HCT116 (cell line): Measurements from ENCODE around the gene PROS1. TPM values are rescaled to one million over a fixed set of nuclear protein-coding genes. Genes with fewer than 3 reads are reported as not detected.

Source experiments
- ATAC-seq: fragments of 200-7000 bp; cut with Tn5 transposase; 2 replicates; pipeline ENCODE4 v1.9.1; 2020; ENCODE audit warnings: mild to moderate bottlenecking, moderate library complexity
- BruUV-seq: library from RNA; stranded (reverse); fragments of 400-500 nt; replicated peaks from 2 replicates; lab custom pipeline; 2021; lab: Mats Ljungman, UMichigan
- CTCF ChIA-PET: fragments of 300-600 bp; sonication (Branson Sonifier 250); formaldehyde crosslinking; loops from one replicate; lab custom pipeline; 2021; ENCODE audit warnings: antibody characterized with exemption; lab: Charles Lee
- POLR2A ChIA-PET: fragments of 300-600, 350-600 bp; sonication (Branson Sonifier 250); formaldehyde crosslinking; loops from one replicate; lab custom pipeline; 2021; ENCODE audit warnings: antibody characterized with exemption; lab: Charles Lee
- RAD21 ChIA-PET, 2 experiments: fragments of 300-600 bp; sonication (Branson Sonifier 250); formaldehyde crosslinking; loops; one replicate each; lab custom pipeline; 2023; ENCODE audit warnings: low total read pairs in 2 of 2; ENCODE audit not compliant: uncharacterized antibody in 2 of 2, unreplicated experiment in 2 of 2, low non-redundant PET in 1 of 2; lab: Charles Lee
- DNase-seq: peaks from one replicate; pipeline ENCODE4 v3.0.0-alpha.2; 2010; ENCODE audit warnings: low read depth, low spot score
- H2AFZ ChIP-seq: fragments of 200-600 bp; shearing (Covaris generic), sonication (generic); 2 replicates; pipeline ENCODE4 v1.6.1; 2017; ENCODE audit warnings: low read depth, mixed run types, mixed read lengths, antibody characterized with exemption, low read length; ENCODE audit not compliant: poor library complexity, severe bottlenecking
- H3K27ac ChIP-seq: 2 replicates; pipeline ENCODE4 v1.5.1; 2012; ENCODE audit warnings: low read depth, low read length
- H3K27me3 ChIP-seq: fragments of 200-600 bp; sonication (generic); 2 replicates; pipeline ENCODE4 v1.6.1; 2016; ENCODE audit warnings: mixed run types, low read length, mixed read lengths; ENCODE audit not compliant: insufficient read depth
- H3K36me3 ChIP-seq, 2 experiments: fragments of 200-500 bp in 1 of 2; fragments of 200-600 bp in 1 of 2; sonication (Bioruptor generic) in 1 of 2; sonication (generic) in 1 of 2; 2 replicates each; pipeline versions ENCODE4 v1.5.1 to v1.6.1; 2014 to 2016; ENCODE audit warnings: low read length in 2 of 2, inconsistent platforms in 1 of 2, mixed read lengths in 1 of 2, mixed run types in 1 of 2; ENCODE audit not compliant: insufficient read depth in 2 of 2, control insufficient read depth in 1 of 2
- H3K4me1 ChIP-seq, 2 experiments: fragments of 200-600 bp in 1 of 2; sonication (generic) in 1 of 2; 2 replicates each; pipeline versions ENCODE4 v1.5.1 to v1.6.1; 2012 to 2017; ENCODE audit warnings: low read length in 2 of 2, inconsistent platforms in 1 of 2, mild to moderate bottlenecking in 1 of 2, mixed read lengths in 1 of 2, mixed run types in 1 of 2, moderate library complexity in 1 of 2; ENCODE audit not compliant: insufficient read depth in 2 of 2, control insufficient read depth in 1 of 2
- H3K4me2 ChIP-seq: fragments of 200-600 bp; sonication (generic); 2 replicates; pipeline ENCODE4 v1.6.1; 2017; ENCODE audit warnings: mixed run types, low read length, mixed read lengths
- H3K4me3 ChIP-seq, 2 experiments: fragments of 200-600 bp in 1 of 2; sonication (generic) in 1 of 2; replicated peaks in 1 of 2; 2 replicates each; pipeline ENCODE4 v1.5.1; 2011 to 2016; ENCODE audit warnings: low read length in 2 of 2, control low read depth in 1 of 2, low read depth in 1 of 2, mild to moderate bottlenecking in 1 of 2, mixed read lengths in 1 of 2, mixed run types in 1 of 2
- H3K79me2 ChIP-seq: fragments of 200-600 bp; sonication (generic); 2 replicates; pipeline ENCODE4 v1.6.1; 2017; ENCODE audit warnings: mild to moderate bottlenecking, mixed run types, low read length, moderate library complexity, mixed read lengths; ENCODE audit not compliant: insufficient read depth
- H3K9ac ChIP-seq: fragments of 200-600 bp; sonication (generic); 2 replicates; pipeline ENCODE4 v1.6.1; 2016; ENCODE audit warnings: low read length, mixed read lengths
- H3K9me2 ChIP-seq: fragments of 200-600 bp; sonication (generic), shearing (Covaris generic); 2 replicates; pipeline ENCODE4 v1.6.1; 2017; ENCODE audit warnings: mixed run types, mild to moderate bottlenecking, moderate library complexity; ENCODE audit not compliant: insufficient read depth
- H3K9me3 ChIP-seq, 2 experiments: fragments of 200-500 bp in 1 of 2; fragments of 200-600 bp in 1 of 2; sonication (Bioruptor generic) in 1 of 2; sonication (generic) in 1 of 2; 2 replicates each; pipeline ENCODE4 v1.6.1; 2014 to 2017; ENCODE audit warnings: low read length in 2 of 2, mixed read lengths in 2 of 2, inconsistent platforms in 1 of 2, low read depth in 1 of 2, mild to moderate bottlenecking in 1 of 2, mixed run types in 1 of 2, moderate library complexity in 1 of 2; ENCODE audit not compliant: control insufficient read depth in 1 of 2, insufficient read depth in 1 of 2
- H4K20me1 ChIP-seq: fragments of 200-600 bp; sonication (generic), shearing (Covaris generic); 2 replicates; pipeline ENCODE4 v1.6.1; 2017; ENCODE audit warnings: mixed run types, mild to moderate bottlenecking, moderate library complexity; ENCODE audit not compliant: insufficient read depth
- ATF3 ChIP-seq: IDR thresholded peaks from 2 replicates; pipeline ENCODE4 v1.6.1; 2012
- CEBPB ChIP-seq: IDR thresholded peaks from 2 replicates; pipeline ENCODE4 v1.6.1; 2012; ENCODE audit warnings: low read depth
- EGR1 ChIP-seq: IDR thresholded peaks from 2 replicates; pipeline ENCODE4 v1.6.1; 2012; ENCODE audit warnings: low read depth
- ELF1 ChIP-seq: IDR thresholded peaks from 2 replicates; pipeline ENCODE4 v1.6.1; 2012; ENCODE audit warnings: low read depth, borderline replicate concordance
- EZH2 ChIP-seq: fragments of 200-600 bp; sonication (generic); IDR thresholded peaks from 2 replicates; pipeline ENCODE4 v1.6.1; 2017; ENCODE audit warnings: antibody characterized with exemption, mixed run types
- EZH2phosphoT487 ChIP-seq: fragments of 200-600 bp; IDR thresholded peaks from 2 replicates; pipeline ENCODE4 v1.6.1; 2018; ENCODE audit warnings: antibody characterized with exemption, borderline replicate concordance
- JUND ChIP-seq: IDR thresholded peaks from 2 replicates; pipeline ENCODE4 v1.6.1; 2012
- MAX ChIP-seq: IDR thresholded peaks from 2 replicates; pipeline ENCODE4 v1.6.1; 2012
- POLR2A ChIP-seq: IDR thresholded peaks from 2 replicates; pipeline ENCODE4 v1.7.0; 2011; ENCODE audit warnings: borderline replicate concordance; ENCODE audit not compliant: insufficient read depth, insufficient read length; ENCODE audit errors: extremely low read depth
- POLR2AphosphoS5 ChIP-seq: IDR thresholded peaks from 2 replicates; pipeline ENCODE4 v1.6.1; 2011; ENCODE audit warnings: mild to moderate bottlenecking, low read depth, low read length, moderate library complexity
- RAD21 ChIP-seq: IDR thresholded peaks from 2 replicates; pipeline ENCODE4 v1.6.1; 2012; ENCODE audit warnings: low read depth, mild to moderate bottlenecking
- REST ChIP-seq: IDR thresholded peaks from 2 replicates; pipeline ENCODE4 v1.6.1; 2012; ENCODE audit warnings: low read depth
- SIN3A ChIP-seq: IDR thresholded peaks from 2 replicates; pipeline ENCODE4 v1.6.1; 2012; ENCODE audit warnings: low read depth
- SRF ChIP-seq: IDR thresholded peaks from 2 replicates; pipeline ENCODE4 v1.6.1; 2012; ENCODE audit warnings: low read depth
- TCF7L2 ChIP-seq: IDR thresholded peaks from 2 replicates; pipeline ENCODE4 v1.7.0; 2011; ENCODE audit warnings: borderline replicate concordance, inconsistent platforms; ENCODE audit not compliant: insufficient read depth, insufficient read length; ENCODE audit errors: extremely low read depth
- YY1 ChIP-seq: IDR thresholded peaks from 2 replicates; pipeline ENCODE4 v1.6.1; 2011; ENCODE audit warnings: low read length, low read depth, moderate library complexity, mild to moderate bottlenecking; ENCODE audit not compliant: insufficient replicate concordance; ENCODE audit errors: extremely low read depth
- ZBTB33 ChIP-seq: IDR thresholded peaks from 2 replicates; pipeline ENCODE4 v1.6.1; 2011; ENCODE audit warnings: mild to moderate bottlenecking, low read length, moderate library complexity; ENCODE audit not compliant: insufficient replicate concordance; ENCODE audit errors: extremely low read depth
- ZFX ChIP-seq: fragments of 450-650 bp; IDR thresholded peaks from 2 replicates; pipeline ENCODE4 v1.6.1; 2017
- ZNF274 ChIP-seq: fragments of 200-500 bp; sonication (Bioruptor generic); IDR thresholded peaks from 2 replicates; pipeline ENCODE4 v1.6.1; 2014; ENCODE audit warnings: mild to moderate bottlenecking, low read depth, low read length, inconsistent platforms
- intact Hi-C: fragments of 100-400 bp; cut with micrococcal nuclease; formaldehyde crosslinking; loops from 2 replicates; pipeline ENCODE4 v1.10.0; 2022
- total RNA-seq: library from RNA; stranded (reverse); gene quantifications from one replicate; pipeline ENCODE4 v1.2.1, GENCODE V29; 2021; ENCODE audit not compliant: unreplicated experiment

Gene PROS1
- total RNA-seq, 1 experiment from 2014 or later, result 9.6 TPM

GRCh38 chr3:94020293-94020692 lies 46.6 kb upstream of the PROS1 start:
- H3K4me1 ChIP-seq, result no peaks in the 10 kb centered on the region
- DNase-seq (no peak), ATAC-seq (no peak)
- intact Hi-C loops, result no loop called here
- TF ChIP-seq SIN3A (no peak), ELF1 (no peak), EZH2phosphoT487 (no peak), EZH2 (no peak), REST (no peak), MAX (no peak), ATF3 (no peak), POLR2AphosphoS5 (no peak), EGR1 (no peak), ZBTB33 (no peak), POLR2A (no peak), RAD21 (no peak), CEBPB (no peak), ZFX (no peak), TCF7L2 (no peak), SRF (no peak), JUND (no peak), YY1 (no peak), ZNF274 (no peak)
- H3K4me3 ChIP-seq, result no peak overlapping the region
- ChIA-PET POLR2A (no interaction called here), RAD21 (no interaction called here), CTCF (interaction anchor here (1.0 kb wide), 1 partner anchor 81 kb away, joined by 3 read pairs; no protein-coding TSS in a partner anchor)
- H3K9me2 ChIP-seq, result no peaks in the 10 kb centered on the region
- H3K9ac ChIP-seq, result no peak overlapping the region
- H3K4me2 ChIP-seq, result no peak overlapping the region
- no peaks in the 10 kb centered on the region for H3K9me3 ChIP-seq
- BruUV-seq, result no TSS peak
- H4K20me1 ChIP-seq, result no peaks in the 10 kb centered on the region
- no peaks in the 10 kb centered on the region for H3K79me2 ChIP-seq
- H3K36me3 ChIP-seq, result no peaks in the 10 kb centered on the region
- H3K27ac ChIP-seq, result no peak overlapping the region
- no peaks in the 10 kb centered on the region for H3K27me3 ChIP-seq
- H2AFZ ChIP-seq, result no peak overlapping the region
